ENCODE results near the gene ZMYM2.

The ZMYM2 gene

DNA sequence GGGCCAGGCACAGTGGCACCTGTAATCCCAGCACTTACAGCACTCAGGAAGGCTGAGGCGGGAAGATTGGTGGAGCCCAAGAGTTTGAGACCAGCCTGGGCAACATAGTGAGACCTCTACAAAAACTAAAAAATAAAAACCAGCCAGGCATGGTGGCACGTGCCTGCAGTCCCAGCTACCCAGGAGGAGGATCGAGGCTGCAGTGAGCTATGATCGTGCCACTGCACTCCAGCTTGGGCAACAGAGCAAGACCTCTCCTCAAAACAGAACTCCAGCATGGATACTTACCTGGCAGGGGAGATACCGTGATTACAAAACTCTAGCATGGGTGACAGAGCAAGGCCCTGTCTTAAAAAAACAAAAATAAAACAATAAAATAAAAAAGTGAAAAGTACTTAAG, 107.0 kb downstream of the ZMYM2 start:
- Histone ChIP-seq H3K36me3 (ENCODE audit: insufficient read depth, low read length) (peaks cover 78% of the 10 kb centered on the region), H3K27ac (ENCODE audit: low read depth, low read length, poor library complexity, severe bottlenecking) (no peak overlapping the region)

DNA sequence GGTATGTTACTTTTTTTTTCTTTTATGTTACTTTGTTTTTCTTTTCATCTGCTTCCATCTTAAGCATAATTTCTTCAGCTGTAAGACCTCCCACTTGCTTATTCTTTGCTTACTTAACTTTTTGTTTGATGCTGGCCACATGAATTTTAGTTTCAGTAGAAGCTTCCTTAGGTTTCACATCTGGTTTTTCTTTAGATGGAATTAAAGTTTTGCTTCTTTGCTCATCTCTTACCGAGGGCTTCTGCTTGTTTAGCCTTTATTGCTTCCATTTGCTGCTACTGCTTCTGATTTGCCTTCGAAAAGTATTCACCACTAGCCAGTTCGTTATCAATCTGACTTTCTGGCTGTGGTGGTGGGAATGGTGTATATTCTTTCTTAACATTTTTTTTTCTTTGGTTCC, 111.4 kb downstream of the ZMYM2 start:
- Histone ChIP-seq H3K4me3 (ENCODE audit: low read depth, low read length, poor library complexity, severe bottlenecking) (no peak overlapping the region), H4K20me1 (ENCODE audit: insufficient read depth, low read length) (no peaks in the 10 kb centered on the region), H3K36me3 (ENCODE audit: insufficient read depth, low read length) (peaks cover 69% of the 10 kb centered on the region), H2AFZ (ENCODE audit: low read length) (no peak overlapping the region), H3K27me3 (ENCODE audit: insufficient read depth, low read length) (no peaks in the 10 kb centered on the region), H3K4me2 (ENCODE audit: low read length) (no peak overlapping the region), H3K9me3 (ENCODE audit: low read length) (no peaks in the 10 kb centered on the region), H3K9ac (ENCODE audit: low read length) (no peak overlapping the region), H3K79me2 (ENCODE audit: insufficient read depth, low read length) (no peaks in the 10 kb centered on the region), H3K27ac (ENCODE audit: low read depth, low read length, poor library complexity, severe bottlenecking) (no peak overlapping the region), H3K4me1 (ENCODE audit: insufficient read depth, low read length, severe bottlenecking) (no peaks in the 10 kb centered on the region), H3K9me2 (ENCODE audit: low read depth, low read length) (no peaks in the 10 kb centered on the region), H3F3A (ENCODE audit: insufficient read depth, low read length) (no peaks in the 10 kb centered on the region)
- no peak for TF ChIP-seq EZH2 (IDR thresholded peaks at IDR 0.05; ENCODE audit: borderline replicate concordance, low read length)
- TF ChIP-seq, protein P1, sequence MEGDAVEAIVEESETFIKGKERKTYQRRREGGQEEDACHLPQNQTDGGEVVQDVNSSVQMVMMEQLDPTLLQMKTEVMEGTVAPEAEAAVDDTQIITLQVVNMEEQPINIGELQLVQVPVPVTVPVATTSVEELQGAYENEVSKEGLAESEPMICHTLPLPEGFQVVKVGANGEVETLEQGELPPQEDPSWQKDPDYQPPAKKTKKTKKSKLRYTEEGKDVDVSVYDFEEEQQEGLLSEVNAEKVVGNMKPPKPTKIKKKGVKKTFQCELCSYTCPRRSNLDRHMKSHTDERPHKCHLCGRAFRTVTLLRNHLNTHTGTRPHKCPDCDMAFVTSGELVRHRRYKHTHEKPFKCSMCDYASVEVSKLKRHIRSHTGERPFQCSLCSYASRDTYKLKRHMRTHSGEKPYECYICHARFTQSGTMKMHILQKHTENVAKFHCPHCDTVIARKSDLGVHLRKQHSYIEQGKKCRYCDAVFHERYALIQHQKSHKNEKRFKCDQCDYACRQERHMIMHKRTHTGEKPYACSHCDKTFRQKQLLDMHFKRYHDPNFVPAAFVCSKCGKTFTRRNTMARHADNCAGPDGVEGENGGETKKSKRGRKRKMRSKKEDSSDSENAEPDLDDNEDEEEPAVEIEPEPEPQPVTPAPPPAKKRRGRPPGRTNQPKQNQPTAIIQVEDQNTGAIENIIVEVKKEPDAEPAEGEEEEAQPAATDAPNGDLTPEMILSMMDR (IDR thresholded peaks at IDR 0.05; ENCODE audit: low read length) = no peak

More for the DNA sequence above, 107.0 kb downstream of the ZMYM2 start:
- Histone ChIP-seq H2AFZ (ENCODE audit: low read length) (no peak overlapping the region), H4K20me1 (ENCODE audit: insufficient read depth, low read length) (no peaks in the 10 kb centered on the region), H3K9me2 (ENCODE audit: low read depth, low read length) (no peaks in the 10 kb centered on the region), H3K4me1 (ENCODE audit: insufficient read depth, low read length, severe bottlenecking) (no peaks in the 10 kb centered on the region), H3K4me2 (ENCODE audit: low read length) (no peak overlapping the region), H3F3A (ENCODE audit: insufficient read depth, low read length) (no peaks in the 10 kb centered on the region), H3K9ac (ENCODE audit: low read length) (no peak overlapping the region), H3K79me2 (ENCODE audit: insufficient read depth, low read length) (no peaks in the 10 kb centered on the region), H3K4me3 (ENCODE audit: low read depth, low read length, poor library complexity, severe bottlenecking) (no peak overlapping the region), H3K9me3 (ENCODE audit: low read length) (no peaks in the 10 kb centered on the region), H3K27me3 (ENCODE audit: insufficient read depth, low read length) (no peaks in the 10 kb centered on the region)
- TF ChIP-seq EZH2 (IDR thresholded peaks at IDR 0.05; ENCODE audit: borderline replicate concordance, low read length) = no peak
- TF ChIP-seq, protein P1 (IDR thresholded peaks at IDR 0.05; ENCODE audit: low read length) = no peak

DNA sequence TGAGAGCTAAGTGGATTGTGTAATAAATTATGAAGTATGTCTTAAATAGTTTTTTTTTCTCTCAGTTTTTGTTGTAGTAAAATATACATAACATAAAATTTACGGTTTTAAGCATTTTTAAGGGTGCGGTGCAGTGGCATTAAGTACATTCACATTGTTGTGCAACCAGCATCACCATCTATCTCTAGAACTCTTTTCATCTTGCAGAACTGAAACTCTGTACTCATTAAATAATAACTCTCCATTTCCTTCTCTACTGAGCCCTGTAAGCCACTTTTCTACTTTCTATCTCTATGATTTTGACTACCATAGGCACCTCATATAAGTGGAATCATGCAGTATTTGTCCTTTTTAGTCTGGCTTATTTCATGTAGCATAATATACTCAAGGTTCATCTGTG, 115.2 kb downstream of the ZMYM2 start:
- no peak overlapping the region for H3K4me2 ChIP-seq (ENCODE audit: low read length)

More for the DNA sequence above, 115.2 kb downstream of the ZMYM2 start:
- Histone ChIP-seq H3K9me2 (ENCODE audit: low read depth, low read length) (no peaks in the 10 kb centered on the region), H3K79me2 (ENCODE audit: insufficient read depth, low read length) (no peaks in the 10 kb centered on the region), H3K36me3 (ENCODE audit: insufficient read depth, low read length) (peaks cover 54% of the 10 kb centered on the region), H3K27me3 (ENCODE audit: insufficient read depth, low read length) (no peaks in the 10 kb centered on the region), H3K9ac (ENCODE audit: low read length) (no peak overlapping the region), H4K20me1 (ENCODE audit: insufficient read depth, low read length) (no peaks in the 10 kb centered on the region), H3K27ac (ENCODE audit: low read depth, low read length, poor library complexity, severe bottlenecking) (no peak overlapping the region), H3K9me3 (ENCODE audit: low read length) (no peaks in the 10 kb centered on the region), H3K4me1 (ENCODE audit: insufficient read depth, low read length, severe bottlenecking) (no peaks in the 10 kb centered on the region), H3K4me3 (ENCODE audit: low read depth, low read length, poor library complexity, severe bottlenecking) (no peak overlapping the region), H2AFZ (ENCODE audit: low read length) (no peak overlapping the region), H3F3A (ENCODE audit: insufficient read depth, low read length) (no peaks in the 10 kb centered on the region)
- no peak for TF ChIP-seq EZH2 (IDR thresholded peaks at IDR 0.05; ENCODE audit: borderline replicate concordance, low read length)
- TF ChIP-seq, protein P1 (IDR thresholded peaks at IDR 0.05; ENCODE audit: low read length) = no peak

Data from OCI-LY1 (cell line).